Measurements from ENCODE around the gene DNAJC10.
"Not testable (repeated sequence)": the region's sequence is repeated elsewhere in the genome, so short reads cannot be mapped to it uniquely, and the experiment has no call there.

The DNAJC10 gene

GRCh38 chr2:182715892-182716649 is at the start of gene DNAJC10:
DNAJC10 (plus strand) TSS chr2:182716257; CDS start chr2:182718087, 1,830 bp downstream.
- DNase-seq = peak; percentile 89

GRCh38 chr2:182666674-182667314 is 49.3 kb upstream of the DNAJC10 start:
- no peak for DNase-seq

- no peak for DNase-seq
Observed at GRCh38 chr2:182667315-182667695, 48.8 kb upstream of the DNAJC10 start.

- no peak for DNase-seq
Observed at GRCh38 chr2:182668671-182669070, 47.4 kb upstream of the DNAJC10 start.

- DNase-seq = no peak
Observed at GRCh38 chr2:182672466-182673165, 43.4 kb upstream of the DNAJC10 start.

GRCh38 chr2:182680837-182681236 is 35.2 kb upstream of the DNAJC10 start:
- DNase-seq = no peak

GRCh38 chr2:182682210-182682609 is 33.8 kb upstream of the DNAJC10 start:
- no peak for DNase-seq

GRCh38 chr2:182685559-182685958 is 30.5 kb upstream of the DNAJC10 start:
- DNase-seq = no peak

- not testable (repeated sequence) for DNase-seq
Observed at GRCh38 chr2:182686763-182687162, 29.3 kb upstream of the DNAJC10 start.

GRCh38 chr2:182694189-182694588 is 21.9 kb upstream of the DNAJC10 start:
- DNase-seq = no peak

GRCh38 chr2:182695776-182696175 is 20.3 kb upstream of the DNAJC10 start:
- no peak for DNase-seq

GRCh38 chr2:182698671-182699070 is 17.4 kb upstream of the DNAJC10 start:
- no peak for DNase-seq

- DNase-seq = no peak
Observed at GRCh38 chr2:182705761-182706160, 10.3 kb upstream of the DNAJC10 start.

- DNase-seq = no peak
Observed at GRCh38 chr2:182706751-182707150, 9.3 kb upstream of the DNAJC10 start.

GRCh38 chr2:182713601-182714000 is 2.5 kb upstream of the DNAJC10 start:
- DNase-seq = no peak

- no peak for DNase-seq
Observed at GRCh38 chr2:182715121-182715891, 751 bp upstream of the DNAJC10 start.

- no peak for DNase-seq
Observed at GRCh38 chr2:182716650-182716979, 558 bp downstream of the DNAJC10 start.

GRCh38 chr2:182717416-182717815 is 1.4 kb downstream of the DNAJC10 start:
- DNase-seq = no peak

GRCh38 chr2:182717816-182718215 is 1.8 kb downstream of the DNAJC10 start:
- no peak for DNase-seq

- DNase-seq = no peak
Observed at GRCh38 chr2:182718459-182718858, 2.4 kb downstream of the DNAJC10 start.

GRCh38 chr2:182719116-182719515 is 3.1 kb downstream of the DNAJC10 start:
- DNase-seq = not testable (repeated sequence)

- no peak for DNase-seq
Observed at GRCh38 chr2:182724656-182725055, 8.6 kb downstream of the DNAJC10 start.

GRCh38 chr2:182726473-182726872 is 10.4 kb downstream of the DNAJC10 start:
- no peak for DNase-seq

Measured in activated CD4-positive, CD25-positive, alpha-beta regulatory T cell treated with anti-CD3 and anti-CD28 coated beads, Interleukin-2, amount 50 U/mL, for 72 hours (primary cell).